HEK293 (cell line): ENCODE data around the gene EIF3F.

Experiments used
- CTCF ChIA-PET: fragments of 350-600 bp; formaldehyde crosslinking; extraction: SDS; loops from one replicate; lab custom pipeline; 2021; ENCODE audit warnings: antibody characterized with exemption; lab: Yijun Ruan, JAX
- POLR2A ChIA-PET: fragments of 300-600 bp; formaldehyde crosslinking; extraction: SDS; loops from one replicate; lab custom pipeline; 2020; ENCODE audit warnings: antibody characterized with exemption, inconsistent platforms; lab: Yijun Ruan, JAX
- H3K27ac ChIP-seq: fragments of 200-500 bp; sonication (Bioruptor generic); 2 replicates; pipeline ENCODE4 v1.5.1; 2014; ENCODE audit warnings: low read depth, low read length, control low read depth, inconsistent platforms; ENCODE audit errors: extremely low read depth
- H3K36me3 ChIP-seq, 2 experiments: fragments of 200-500 bp in 1 of 2; sonication (Bioruptor generic) in 1 of 2; 1 replicate in 1 of 2; 2 replicates in 1 of 2; pipeline ENCODE4 v1.5.1; 2014 to 2017; ENCODE audit warnings: inconsistent platforms in 2 of 2, low read length in 2 of 2; ENCODE audit not compliant: control insufficient read depth in 2 of 2, insufficient read depth in 1 of 2
- H3K4me1 ChIP-seq: fragments of 200-500 bp; sonication (Bioruptor generic); 2 replicates; pipeline ENCODE4 v1.5.1; 2014; ENCODE audit warnings: mild to moderate bottlenecking, low read length, inconsistent platforms; ENCODE audit not compliant: control insufficient read depth, insufficient read depth
- H3K4me3 ChIP-seq: 2 replicates; pipeline ENCODE4 v1.5.1; 2011; ENCODE audit warnings: low read depth, mild to moderate bottlenecking, control low read depth, low read length, moderate library complexity
- H3K9me3 ChIP-seq: fragments of 200-500 bp; sonication (Bioruptor generic); 2 replicates; pipeline ENCODE4 v1.5.1; 2014; ENCODE audit warnings: low read depth, low read length, inconsistent platforms; ENCODE audit not compliant: control insufficient read depth, insufficient read depth
- BCL11B ChIP-seq: fragments of 450-650 bp; formaldehyde crosslinking; IDR thresholded peaks from 2 replicates; pipeline ENCODE4 v1.5.1; 2016; ENCODE audit warnings: low read depth, missing biosample characterization, missing genetic modification characterization
- KLF7 ChIP-seq: fragments of 450-650 bp; formaldehyde crosslinking; IDR thresholded peaks from 2 replicates; pipeline ENCODE4 v1.5.1; 2016; ENCODE audit warnings: missing biosample characterization, missing genetic modification characterization, borderline replicate concordance
- RBAK ChIP-seq: fragments of 450-650 bp; formaldehyde crosslinking; IDR thresholded peaks from 2 replicates; pipeline ENCODE4 v1.5.1; 2016; ENCODE audit warnings: missing biosample characterization, missing genetic modification characterization
- SCRT2 ChIP-seq: fragments of 450-650 bp; formaldehyde crosslinking; IDR thresholded peaks from 2 replicates; pipeline ENCODE4 v1.5.1; 2016; ENCODE audit warnings: missing biosample characterization, missing genetic modification characterization
- SP3 ChIP-seq: fragments of 450-650 bp; formaldehyde crosslinking; IDR thresholded peaks from 2 replicates; pipeline ENCODE4 v1.5.1; 2016; ENCODE audit warnings: missing biosample characterization, missing genetic modification characterization
- TSHZ1 ChIP-seq: fragments of 450-650 bp; formaldehyde crosslinking; IDR thresholded peaks from 2 replicates; pipeline ENCODE4 v1.5.1; 2016; ENCODE audit warnings: missing biosample characterization, missing genetic modification characterization, borderline replicate concordance
- YY1 ChIP-seq: fragments of 450-650 bp; formaldehyde crosslinking; IDR thresholded peaks from 2 replicates; pipeline ENCODE4 v1.5.1; 2018; ENCODE audit warnings: missing biosample characterization, missing genetic modification characterization
- ZNF138 ChIP-seq: fragments of 450-650 bp; formaldehyde crosslinking; IDR thresholded peaks from 2 replicates; pipeline ENCODE4 v1.5.1; 2016; ENCODE audit warnings: missing biosample characterization, missing genetic modification characterization, borderline replicate concordance
- ZNF140 ChIP-seq: fragments of 450-650 bp; formaldehyde crosslinking; IDR thresholded peaks from 2 replicates; pipeline ENCODE4 v1.5.1; 2016; ENCODE audit warnings: missing biosample characterization, missing genetic modification characterization
- ZNF155 ChIP-seq: fragments of 450-650 bp; formaldehyde crosslinking; IDR thresholded peaks from 2 replicates; pipeline ENCODE4 v1.5.1; 2016; ENCODE audit warnings: missing biosample characterization, missing genetic modification characterization
- ZNF157 ChIP-seq: fragments of 450-650 bp; formaldehyde crosslinking; IDR thresholded peaks from 2 replicates; pipeline ENCODE4 v1.5.1; 2016; ENCODE audit warnings: missing biosample characterization, missing genetic modification characterization
- ZNF19 ChIP-seq: fragments of 450-650 bp; formaldehyde crosslinking; IDR thresholded peaks from 2 replicates; pipeline ENCODE4; 2016; ENCODE audit warnings: missing biosample characterization, missing genetic modification characterization, low read depth
- ZNF23 ChIP-seq: fragments of 450-650 bp; formaldehyde crosslinking; IDR thresholded peaks from 2 replicates; pipeline ENCODE4 v1.5.1; 2016; ENCODE audit warnings: missing biosample characterization, missing genetic modification characterization, borderline replicate concordance
- ZNF266 ChIP-seq: fragments of 450-650 bp; formaldehyde crosslinking; IDR thresholded peaks from 2 replicates; pipeline ENCODE4 v1.5.1; 2016; ENCODE audit warnings: missing biosample characterization, missing genetic modification characterization, low read depth
- ZNF394 ChIP-seq: fragments of 450-650 bp; formaldehyde crosslinking; IDR thresholded peaks from 2 replicates; pipeline ENCODE4 v1.5.1; 2016; ENCODE audit warnings: missing biosample characterization, missing genetic modification characterization, mild to moderate bottlenecking, moderate library complexity, borderline replicate concordance
- ZNF416 ChIP-seq: fragments of 450-650 bp; formaldehyde crosslinking; IDR thresholded peaks from 2 replicates; pipeline ENCODE4 v1.5.1; 2016; ENCODE audit warnings: missing biosample characterization, missing genetic modification characterization
- ZNF596 ChIP-seq: fragments of 450-650 bp; IDR thresholded peaks from 2 replicates; pipeline ENCODE4 v1.5.0; 2018; ENCODE audit warnings: missing biosample characterization, mild to moderate bottlenecking, missing genetic modification characterization, moderate library complexity
- ZNF621 ChIP-seq: fragments of 450-650 bp; formaldehyde crosslinking; IDR thresholded peaks from 2 replicates; pipeline ENCODE4 v1.5.1; 2017; ENCODE audit warnings: missing biosample characterization, missing genetic modification characterization
- ZNF623 ChIP-seq: fragments of 450-650 bp; formaldehyde crosslinking; IDR thresholded peaks from 2 replicates; pipeline ENCODE4 v1.5.1; 2016; ENCODE audit warnings: missing biosample characterization, missing genetic modification characterization
- ZNF776 ChIP-seq: fragments of 450-650 bp; formaldehyde crosslinking; IDR thresholded peaks from 2 replicates; pipeline ENCODE4 v1.5.0; 2017; ENCODE audit warnings: missing biosample characterization, missing genetic modification characterization, borderline replicate concordance
- ZSCAN16 ChIP-seq: fragments of 450-650 bp; formaldehyde crosslinking; IDR thresholded peaks from 2 replicates; pipeline ENCODE4 v1.5.1; 2016; ENCODE audit warnings: missing biosample characterization, missing genetic modification characterization
- TF ChIP-seq, protein P1 (sequence below): fragments of 450-650 bp; formaldehyde crosslinking; IDR thresholded peaks from 2 replicates; pipeline ENCODE4 v1.5.1; 2017; ENCODE audit warnings: missing biosample characterization, missing genetic modification characterization
- TF ChIP-seq, protein P2 (sequence below): fragments of 450-650 bp; formaldehyde crosslinking; IDR thresholded peaks from 2 replicates; pipeline ENCODE4 v1.5.1; 2016; ENCODE audit warnings: missing biosample characterization, missing genetic modification characterization

Gene EIF3F

GRCh38 chr11:8004008-8004407 is 16.9 kb downstream of the EIF3F start:
- ChIA-PET POLR2A (interaction anchor here (1.2 kb wide), 1 partner anchor 95 kb away, joined by 3 read pairs; no protein-coding TSS in a partner anchor), CTCF (interaction anchor here (0.6 to 11.0 kb wide), 2 partner anchors 90 to 789 kb away, joined by 3 to 532 read pairs; no protein-coding TSS in a partner anchor)
- TF ChIP-seq RBAK (no peak), ZNF19 (no peak), SP3 (tag by site-specific recombination) (no peak), ZNF155 (no peak)

GRCh38 chr11:8005556-8005955 is 18.4 kb downstream of the EIF3F start:
- H3K4me3 ChIP-seq, result no peak overlapping the region
- TF ChIP-seq BCL11B (tag by site-specific recombination) (no peak), ZNF157 (tag by site-specific recombination) (no peak), ZNF23 (tag by site-specific recombination) (no peak), TSHZ1 (tag by site-specific recombination) (no peak), SCRT2 (tag by site-specific recombination) (no peak), ZNF140 (tag by site-specific recombination) (no peak), ZNF266 (tag by site-specific recombination) (no peak), ZSCAN16 (no peak), ZNF416 (no peak), ZNF596 (tag by site-specific recombination) (no peak), ZNF776 (tag by site-specific recombination) (no peak), ZNF394 (tag by site-specific recombination) (no peak), ZNF623 (no peak), ZNF138 (tag by site-specific recombination) (no peak), ZNF621 (tag by site-specific recombination) (no peak), YY1 (tag by site-specific recombination) (no peak), KLF7 (tag by site-specific recombination) (no peak)
- TF ChIP-seq, protein P1, sequence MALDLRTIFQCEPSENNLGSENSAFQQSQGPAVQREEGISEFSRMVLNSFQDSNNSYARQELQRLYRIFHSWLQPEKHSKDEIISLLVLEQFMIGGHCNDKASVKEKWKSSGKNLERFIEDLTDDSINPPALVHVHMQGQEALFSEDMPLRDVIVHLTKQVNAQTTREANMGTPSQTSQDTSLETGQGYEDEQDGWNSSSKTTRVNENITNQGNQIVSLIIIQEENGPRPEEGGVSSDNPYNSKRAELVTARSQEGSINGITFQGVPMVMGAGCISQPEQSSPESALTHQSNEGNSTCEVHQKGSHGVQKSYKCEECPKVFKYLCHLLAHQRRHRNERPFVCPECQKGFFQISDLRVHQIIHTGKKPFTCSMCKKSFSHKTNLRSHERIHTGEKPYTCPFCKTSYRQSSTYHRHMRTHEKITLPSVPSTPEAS (tag by site-specific recombination), result no peak
- TF ChIP-seq, protein P2, sequence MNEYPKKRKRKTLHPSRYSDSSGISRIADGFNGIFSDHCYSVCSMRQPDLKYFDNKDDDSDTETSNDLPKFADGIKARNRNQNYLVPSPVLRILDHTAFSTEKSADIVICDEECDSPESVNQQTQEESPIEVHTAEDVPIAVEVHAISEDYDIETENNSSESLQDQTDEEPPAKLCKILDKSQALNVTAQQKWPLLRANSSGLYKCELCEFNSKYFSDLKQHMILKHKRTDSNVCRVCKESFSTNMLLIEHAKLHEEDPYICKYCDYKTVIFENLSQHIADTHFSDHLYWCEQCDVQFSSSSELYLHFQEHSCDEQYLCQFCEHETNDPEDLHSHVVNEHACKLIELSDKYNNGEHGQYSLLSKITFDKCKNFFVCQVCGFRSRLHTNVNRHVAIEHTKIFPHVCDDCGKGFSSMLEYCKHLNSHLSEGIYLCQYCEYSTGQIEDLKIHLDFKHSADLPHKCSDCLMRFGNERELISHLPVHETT (tag by site-specific recombination), result no peak
- peaks cover 0 to 1% of the 10 kb centered on the region in 2 experiments; a peak in 1 of 3 replicates for H3K36me3 ChIP-seq
- ChIA-PET CTCF (interaction anchor here (0.8 to 11.0 kb wide), 25 partner anchors 11 to 956 kb away, joined by 3 to 532 read pairs (median 7); partner anchors contain the start of genes EIF3F, LMO1 and TUB), POLR2A (no interaction called here)
- H3K9me3 ChIP-seq, result no peaks in the 10 kb centered on the region
- no peak overlapping the region for H3K27ac ChIP-seq
- no peaks in the 10 kb centered on the region for H3K4me1 ChIP-seq

More at GRCh38 chr11:8004008-8004407, 16.9 kb downstream of the EIF3F start:
- H3K36me3 ChIP-seq, result peaks cover 4 to 15% of the 10 kb centered on the region in 2 experiments; a peak in 2 of 3 replicates
- no peak overlapping the region for H3K4me3 ChIP-seq
- no peaks in the 10 kb centered on the region for H3K9me3 ChIP-seq
- no peak overlapping the region for H3K27ac ChIP-seq
- no peaks in the 10 kb centered on the region for H3K4me1 ChIP-seq
